GM19397 (cell line): ENCODE data around the gene HIPK3.
"Not testable (repeated sequence)": the region's sequence is repeated elsewhere in the genome, so short reads cannot be mapped to it uniquely, and the experiment has no call there.

Source experiments
- ATAC-seq: cut with Tn5 transposase; IDR thresholded peaks from one replicate; pipeline ENCODE4 v1.9.1; 2021; ENCODE audit warnings: mild to moderate bottlenecking, moderate library complexity; ENCODE audit not compliant: unreplicated experiment

Gene HIPK3

GRCh38 chr11:33350287-33350686 is 93.1 kb downstream of the HIPK3 start:
- ATAC-seq = no peak

- ATAC-seq = no peak
These were observed 101.1 kb downstream of the HIPK3 start for GRCh38 chr11:33358150-33358831.

DNA sequence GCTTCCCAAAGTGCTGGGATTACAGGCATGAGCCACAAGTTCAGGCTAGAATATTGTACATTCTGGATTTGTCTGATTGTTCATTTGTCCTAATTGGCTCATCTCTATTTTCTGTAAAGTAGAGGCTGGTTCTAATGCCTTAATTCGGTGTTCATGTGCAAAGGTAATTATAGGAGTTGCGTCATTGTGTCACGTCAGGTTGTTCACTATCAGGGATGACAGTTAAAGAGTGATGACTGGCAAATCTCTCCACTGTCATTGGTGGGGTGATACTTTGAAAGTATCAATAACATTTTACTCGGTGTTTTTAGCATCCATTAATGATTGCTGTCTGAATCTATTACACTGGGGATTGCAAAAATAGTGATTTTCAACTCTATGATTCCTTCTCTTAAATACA is 103.5 kb downstream of the HIPK3 start:
- ATAC-seq = no peak

- no peak for ATAC-seq
These were observed 105.1 kb downstream of the HIPK3 start for GRCh38 chr11:33362051-33362910.

GRCh38 chr11:33366918-33367317 is 109.7 kb downstream of the HIPK3 start:
- no peak for ATAC-seq

- not testable (repeated sequence) for ATAC-seq
These were observed 111.3 kb downstream of the HIPK3 start for GRCh38 chr11:33368475-33368874.

DNA sequence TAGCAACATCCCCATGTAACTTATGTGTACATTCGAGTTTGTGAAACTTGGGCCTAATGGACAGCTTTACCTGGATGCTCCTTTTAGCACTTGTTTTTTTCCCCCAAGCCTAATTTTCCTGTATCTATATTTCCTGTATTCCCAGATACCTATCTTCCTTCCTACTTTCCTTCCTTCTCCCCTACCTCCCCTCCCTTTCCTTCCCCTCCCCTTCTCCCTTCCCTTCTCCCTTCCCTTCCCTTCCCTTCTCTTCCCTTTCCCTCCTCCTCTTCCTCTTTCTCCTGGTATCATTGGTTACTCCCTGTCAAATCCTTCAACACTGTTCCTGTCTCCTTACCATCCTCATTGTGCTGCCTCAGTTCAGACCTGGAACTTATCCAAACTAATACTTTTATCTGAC is 111.8 kb downstream of the HIPK3 start:
- no peak for ATAC-seq

DNA sequence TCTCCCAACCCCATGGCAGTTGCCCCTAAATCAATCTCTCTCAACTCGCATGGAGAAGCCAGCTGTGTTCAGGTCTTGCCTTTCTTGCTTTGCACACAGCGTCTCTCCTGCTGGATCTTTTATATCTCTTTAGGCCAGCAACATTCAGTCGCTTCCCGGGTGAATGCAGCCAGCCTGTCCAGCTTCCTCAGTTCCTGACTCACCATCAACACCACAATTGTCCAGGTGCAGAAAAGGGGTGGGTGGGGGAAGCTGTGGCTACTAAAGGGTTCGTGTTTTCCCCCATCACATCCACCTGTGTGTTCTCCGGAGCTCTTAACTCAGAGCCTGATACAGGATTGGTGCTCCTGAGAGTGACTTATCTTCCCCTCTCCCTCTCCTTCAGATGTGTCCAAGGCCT is 116.5 kb downstream of the HIPK3 start:
- no peak for ATAC-seq

DNA sequence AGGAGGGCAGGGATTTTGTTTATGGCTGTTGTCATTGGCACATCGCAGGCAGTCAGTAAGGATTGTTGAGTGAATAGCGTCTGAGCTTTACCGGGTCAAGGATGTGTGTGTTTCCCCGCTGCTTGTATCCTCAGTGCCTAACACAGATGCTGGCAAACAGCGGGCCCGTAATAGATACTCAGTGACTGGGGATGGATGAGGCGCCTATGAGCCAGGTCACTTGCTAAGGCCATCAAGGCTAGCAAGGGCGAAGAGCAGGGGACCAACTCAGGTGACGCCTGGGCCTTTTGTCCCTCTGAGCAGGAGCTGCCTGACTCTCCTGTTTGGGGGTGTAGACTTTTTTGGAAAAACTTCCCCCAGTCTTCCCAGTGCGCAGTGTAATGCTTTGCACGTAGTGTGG is 118.1 kb downstream of the HIPK3 start:
- no peak for ATAC-seq

DNA sequence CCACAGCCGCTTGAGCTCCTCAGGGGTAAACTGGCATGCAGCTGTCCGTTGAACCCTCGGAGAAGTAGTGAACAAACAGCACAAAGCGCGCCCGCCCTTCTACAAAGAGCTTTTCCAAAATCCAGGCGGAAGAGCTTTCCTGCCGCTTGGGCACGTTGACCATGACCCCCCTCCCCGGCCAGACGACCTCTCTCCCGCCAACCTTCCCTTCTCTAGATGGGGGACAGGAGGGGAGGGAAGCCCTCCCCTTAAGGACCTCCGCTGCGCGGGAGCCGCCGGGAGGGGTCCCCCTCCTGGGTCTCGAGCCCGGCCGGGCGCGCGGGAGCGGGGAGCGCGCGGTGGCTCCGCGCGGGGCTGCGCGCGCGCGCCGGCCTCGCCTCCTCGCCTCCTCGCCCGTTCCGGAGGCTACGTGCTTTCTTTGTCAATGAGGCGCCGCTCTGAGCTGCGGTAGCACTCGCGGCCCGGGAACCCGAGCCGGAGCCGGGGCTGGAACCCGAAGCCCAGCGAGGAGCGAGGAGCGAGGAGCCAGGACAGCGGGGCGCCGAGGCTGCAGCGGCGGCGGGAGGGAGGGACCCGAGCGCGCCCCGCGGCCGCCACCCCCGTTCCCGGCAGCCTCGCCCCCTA is 118.6 kb downstream of the HIPK3 start, which contains the start of gene KIAA1549L:
KIAA1549L (plus strand) TSS at position 421 of the 624 bp plus-strand sequence.
- ATAC-seq = no peak

- no peak for ATAC-seq
These were observed 119.4 kb downstream of the HIPK3 start for GRCh38 chr11:33376331-33377310.

DNA sequence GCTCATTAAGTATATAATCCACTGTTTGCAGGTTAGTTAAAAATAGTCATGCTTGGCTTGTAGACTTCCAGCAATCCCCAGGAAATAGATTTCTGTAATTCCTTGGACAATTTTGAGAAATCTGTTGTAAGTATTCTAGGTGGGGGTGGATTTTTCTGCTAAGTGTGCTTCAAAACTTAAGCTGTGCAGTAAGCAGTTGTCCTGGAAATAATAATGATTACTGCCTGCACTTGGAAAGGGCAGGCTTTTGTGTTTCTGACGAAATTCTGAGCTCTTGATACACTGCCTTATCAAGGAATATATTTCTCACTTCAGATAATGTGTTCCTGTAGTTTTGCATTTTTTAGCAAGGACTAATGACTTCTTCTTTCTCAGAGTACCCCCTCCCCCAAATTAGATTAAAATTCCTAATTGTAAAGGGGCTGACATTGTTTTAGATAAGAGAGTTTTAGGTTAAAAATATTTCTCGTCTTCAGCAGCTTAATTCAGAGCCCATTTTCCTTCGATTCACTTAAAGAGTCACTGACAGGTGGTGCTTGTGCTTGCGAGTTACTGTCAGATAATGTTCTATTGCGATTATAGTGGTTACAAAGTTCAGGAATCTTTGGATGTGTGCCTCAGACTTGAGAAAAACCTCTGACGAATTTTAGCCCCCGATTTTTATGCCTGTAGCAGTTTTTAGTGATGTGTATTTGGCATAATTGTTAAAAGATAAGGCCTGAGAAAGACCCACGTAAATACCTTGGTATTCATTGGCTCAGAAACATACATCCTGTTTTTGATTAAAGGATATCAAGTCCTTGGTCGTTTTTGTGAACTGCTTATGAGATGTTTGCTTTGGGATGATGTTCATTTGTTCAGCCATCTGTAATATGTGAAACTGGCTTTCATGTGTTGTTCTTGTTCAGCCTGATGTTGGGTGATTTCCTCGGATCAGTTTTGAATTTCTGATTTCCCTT is 120.5 kb downstream of the HIPK3 start:
- ATAC-seq = no peak

DNA sequence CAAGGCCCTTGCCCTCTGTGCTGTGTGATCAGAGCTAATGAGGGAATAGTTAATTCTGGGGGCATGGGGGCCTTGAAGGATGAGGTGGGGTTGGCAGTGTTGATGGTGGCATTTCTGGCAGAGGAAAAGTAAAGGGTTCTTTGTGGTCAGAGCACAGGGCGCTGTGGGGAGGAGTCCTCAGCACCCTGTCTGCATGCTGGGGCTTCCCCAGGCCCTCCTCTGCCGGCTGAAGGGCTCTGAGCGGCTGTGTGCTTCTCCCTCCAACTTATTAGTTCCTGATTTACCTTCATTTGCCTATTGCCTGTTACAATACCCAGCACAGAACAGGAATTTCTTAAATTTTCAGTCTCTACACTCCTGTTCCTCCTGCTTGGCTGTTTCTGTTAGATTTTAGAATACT is 122.8 kb downstream of the HIPK3 start:
- ATAC-seq = peak; percentile 45

DNA sequence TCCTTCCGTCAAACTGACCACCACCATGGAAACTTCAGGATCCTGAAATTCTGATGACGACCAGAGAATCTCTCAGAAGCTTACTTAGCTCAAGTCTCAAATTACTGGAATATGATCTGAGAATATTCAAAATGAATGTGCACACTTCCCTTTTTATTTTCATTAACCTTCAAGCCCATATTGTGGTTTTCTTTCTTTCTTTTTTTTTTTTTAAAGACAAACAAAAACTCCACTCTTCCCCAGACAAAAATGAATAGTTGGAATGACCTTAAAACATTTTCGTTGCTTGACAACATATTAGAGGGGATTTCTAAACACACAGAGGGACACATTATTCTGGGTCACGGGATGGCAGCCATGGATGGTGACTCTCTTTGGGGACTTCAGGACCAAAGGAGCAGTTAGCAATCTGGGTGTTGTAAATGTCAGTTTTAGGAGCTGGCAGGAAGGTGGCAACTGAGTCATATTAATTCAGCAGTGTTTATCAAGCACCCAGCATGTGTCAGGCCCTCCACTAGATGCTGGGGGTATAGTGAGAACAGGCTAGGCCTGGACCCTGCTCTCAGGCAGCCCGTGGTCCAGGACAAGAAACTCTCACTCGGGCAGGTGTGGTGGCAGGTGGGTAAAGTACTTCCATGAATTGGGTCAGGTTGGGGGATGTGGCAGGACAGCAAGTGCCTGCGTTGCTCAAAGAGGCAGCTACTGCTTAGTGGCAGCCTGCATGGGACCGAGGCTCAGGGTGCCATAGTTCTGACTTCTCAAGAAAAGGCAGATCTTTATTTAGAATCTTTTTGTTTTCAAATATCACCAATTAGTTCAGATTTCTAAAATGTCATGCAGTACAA is 126.1 kb downstream of the HIPK3 start:
- ATAC-seq = no peak

GRCh38 chr11:33383920-33384209 is 126.7 kb downstream of the HIPK3 start:
- ATAC-seq = no peak

- ATAC-seq = no peak
These were observed 127.0 kb downstream of the HIPK3 start for GRCh38 chr11:33384220-33384619.

- ATAC-seq = peak; percentile 33
These were observed 130.4 kb downstream of the HIPK3 start for GRCh38 chr11:33387581-33387980.

DNA sequence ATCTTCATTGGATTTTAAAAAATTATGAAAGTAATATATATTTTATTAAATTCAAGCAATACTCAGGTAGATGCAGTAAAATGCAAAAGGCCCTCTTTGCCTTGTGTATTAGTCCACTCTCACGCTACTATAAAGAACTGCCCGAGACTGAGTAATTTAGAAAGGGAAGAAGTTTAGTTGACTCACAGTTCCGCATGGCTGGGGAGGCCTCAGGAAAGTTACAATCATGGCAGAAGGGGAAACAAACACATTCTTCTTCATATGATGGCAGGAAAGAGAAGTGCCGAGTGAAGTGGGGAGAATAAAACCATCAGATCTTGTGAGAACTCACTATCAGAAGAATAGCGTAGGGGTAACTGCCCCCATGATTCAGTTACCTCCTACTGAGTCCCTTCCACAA is 130.8 kb downstream of the HIPK3 start:
- ATAC-seq = peak; percentile 51
